ENCODE data around the gene MOB3B.

MOB3B gene

GRCh38 chr9:27529316-27530278 lies at the start of gene MOB3B:
Gene MOB3B (minus strand): TSS chr9:27529814. CDS start chr9:27455550, 74,264 bp downstream.
- peak in 55 of 56 donors; percentile 12 to 95 (median 80) for DNase-seq

- DNase-seq, result peak; percentile 77 to 98 (median 93)
Observed at GRCh38 chr9:27573634-27574590, 44.3 kb upstream of the MOB3B start.

- DNase-seq, result peak in 54 of 56 donors; percentile 22 to 98 (median 88)
Observed at GRCh38 chr9:27572918-27573633, 43.5 kb upstream of the MOB3B start, which contains the start of gene C9orf72. Gene C9orf72 (minus strand): TSS chr9:27573481. CDS start chr9:27567120, 6,361 bp downstream.

GRCh38 chr9:27572566-27572917 lies 42.9 kb upstream of the MOB3B start:
- DNase-seq, result peak in 12 of 56 donors; percentile 21 to 76 (median 56)

GRCh38 chr9:27572061-27572460 lies 42.4 kb upstream of the MOB3B start:
- DNase-seq, result no peak

- DNase-seq, result no peak
Observed at GRCh38 chr9:27571011-27571410, 41.4 kb upstream of the MOB3B start.

- DNase-seq, result no peak
Observed at GRCh38 chr9:27569406-27569805, 39.8 kb upstream of the MOB3B start.

- no peak for DNase-seq
Observed at GRCh38 chr9:27566118-27566517, 36.5 kb upstream of the MOB3B start.

- DNase-seq, result no peak
Observed at GRCh38 chr9:27565696-27566095, 36.1 kb upstream of the MOB3B start.

- no peak for DNase-seq
Observed at GRCh38 chr9:27564670-27565069, 35.1 kb upstream of the MOB3B start.

- DNase-seq, result no peak
Observed at GRCh38 chr9:27563738-27564430, 34.3 kb upstream of the MOB3B start.

GRCh38 chr9:27561685-27562084 lies 32.1 kb upstream of the MOB3B start:
- no peak for DNase-seq

GRCh38 chr9:27560457-27560856 lies 30.8 kb upstream of the MOB3B start:
- DNase-seq, result no peak

GRCh38 chr9:27558307-27558706 lies 28.7 kb upstream of the MOB3B start:
- no peak for DNase-seq

- no peak for DNase-seq
Observed at GRCh38 chr9:27556470-27556869, 26.9 kb upstream of the MOB3B start.

- no peak for DNase-seq
Observed at GRCh38 chr9:27554712-27555111, 25.1 kb upstream of the MOB3B start.

- DNase-seq, result no peak
Observed at GRCh38 chr9:27549196-27549755, 19.7 kb upstream of the MOB3B start.

- DNase-seq, result peak in 2 of 56 donors; percentile 4 to 31
Observed at GRCh38 chr9:27548055-27548741, 18.6 kb upstream of the MOB3B start.

GRCh38 chr9:27545471-27545870 lies 15.9 kb upstream of the MOB3B start:
- no peak for DNase-seq
